ENCODE data around the gene USO1. TPM values are rescaled to one million over a fixed set of nuclear protein-coding genes. Genes with fewer than 3 reads are reported as not detected.

Gene USO1
- total and polyA plus RNA-seq, 9 of the 15 experiments (the other 6 are each of a cell fraction or from before 2014, with no cell fraction given), result 19.3 to 97.8 (median 48.5) TPM

DNA sequence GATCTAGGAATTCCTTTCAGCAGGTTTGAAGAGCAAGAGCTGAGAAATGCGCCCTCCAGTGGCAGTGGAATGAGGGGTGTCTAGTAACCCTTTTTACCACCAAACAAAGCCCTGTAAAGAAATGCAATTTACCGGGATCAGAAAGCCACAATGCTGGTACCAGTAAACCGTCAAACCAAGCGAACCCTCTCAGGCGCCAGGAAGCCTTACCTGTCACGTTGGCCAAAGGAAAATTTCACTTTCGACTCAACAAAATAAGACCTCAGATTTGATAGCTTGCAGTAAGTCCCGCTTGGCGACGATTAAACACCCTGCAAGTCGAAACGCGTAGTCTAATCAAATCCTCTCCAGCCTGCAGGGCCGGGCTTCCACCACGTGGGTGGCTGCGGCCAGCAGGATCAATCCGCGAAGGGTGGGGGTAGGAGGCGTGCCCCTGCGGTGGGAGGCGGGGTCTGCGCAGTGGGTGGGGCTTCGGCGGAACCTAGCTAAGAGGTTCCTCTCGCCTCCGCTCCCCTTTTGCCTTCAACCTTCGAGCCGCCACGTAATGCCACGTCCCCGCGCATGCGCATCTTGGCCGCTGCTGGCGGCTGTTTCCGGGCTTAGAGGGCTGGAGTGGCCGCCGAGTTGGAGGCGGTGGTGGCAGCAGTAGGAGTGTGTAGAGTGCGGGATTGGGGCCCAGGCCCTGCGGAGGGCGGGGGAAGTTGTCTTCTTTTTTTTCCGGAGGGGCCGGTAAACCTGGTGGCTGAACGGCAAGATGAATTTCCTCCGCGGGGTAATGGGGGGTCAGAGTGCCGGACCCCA lies at the start of gene USO1 (continued):
- TF ChIP-seq KLF10 (CRISPR knock-in tag; IDR thresholded peaks at IDR 0.05), result no peak
- no peak for TF ChIP-seq NR2F6 (CRISPR knock-in tag; IDR thresholded peaks at IDR 0.05)
- TF ChIP-seq COPS2 (conservative IDR thresholded peaks at IDR 0.05), result no peak
- TF ChIP-seq NCOA2 (IDR thresholded peaks at IDR 0.05; ENCODE audit: partially characterized antibody in 2 of 2), result no peak
- TF ChIP-seq, protein P1, sequence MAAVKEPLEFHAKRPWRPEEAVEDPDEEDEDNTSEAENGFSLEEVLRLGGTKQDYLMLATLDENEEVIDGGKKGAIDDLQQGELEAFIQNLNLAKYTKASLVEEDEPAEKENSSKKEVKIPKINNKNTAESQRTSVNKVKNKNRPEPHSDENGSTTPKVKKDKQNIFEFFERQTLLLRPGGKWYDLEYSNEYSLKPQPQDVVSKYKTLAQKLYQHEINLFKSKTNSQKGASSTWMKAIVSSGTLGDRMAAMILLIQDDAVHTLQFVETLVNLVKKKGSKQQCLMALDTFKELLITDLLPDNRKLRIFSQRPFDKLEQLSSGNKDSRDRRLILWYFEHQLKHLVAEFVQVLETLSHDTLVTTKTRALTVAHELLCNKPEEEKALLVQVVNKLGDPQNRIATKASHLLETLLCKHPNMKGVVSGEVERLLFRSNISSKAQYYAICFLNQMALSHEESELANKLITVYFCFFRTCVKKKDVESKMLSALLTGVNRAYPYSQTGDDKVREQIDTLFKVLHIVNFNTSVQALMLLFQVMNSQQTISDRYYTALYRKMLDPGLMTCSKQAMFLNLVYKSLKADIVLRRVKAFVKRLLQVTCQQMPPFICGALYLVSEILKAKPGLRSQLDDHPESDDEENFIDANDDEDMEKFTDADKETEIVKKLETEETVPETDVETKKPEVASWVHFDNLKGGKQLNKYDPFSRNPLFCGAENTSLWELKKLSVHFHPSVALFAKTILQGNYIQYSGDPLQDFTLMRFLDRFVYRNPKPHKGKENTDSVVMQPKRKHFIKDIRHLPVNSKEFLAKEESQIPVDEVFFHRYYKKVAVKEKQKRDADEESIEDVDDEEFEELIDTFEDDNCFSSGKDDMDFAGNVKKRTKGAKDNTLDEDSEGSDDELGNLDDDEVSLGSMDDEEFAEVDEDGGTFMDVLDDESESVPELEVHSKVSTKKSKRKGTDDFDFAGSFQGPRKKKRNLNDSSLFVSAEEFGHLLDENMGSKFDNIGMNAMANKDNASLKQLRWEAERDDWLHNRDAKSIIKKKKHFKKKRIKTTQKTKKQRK (IDR thresholded peaks at IDR 0.05; ENCODE audit: borderline replicate concordance, low read depth, low read length), result no peak
- TF ChIP-seq, protein P2, sequence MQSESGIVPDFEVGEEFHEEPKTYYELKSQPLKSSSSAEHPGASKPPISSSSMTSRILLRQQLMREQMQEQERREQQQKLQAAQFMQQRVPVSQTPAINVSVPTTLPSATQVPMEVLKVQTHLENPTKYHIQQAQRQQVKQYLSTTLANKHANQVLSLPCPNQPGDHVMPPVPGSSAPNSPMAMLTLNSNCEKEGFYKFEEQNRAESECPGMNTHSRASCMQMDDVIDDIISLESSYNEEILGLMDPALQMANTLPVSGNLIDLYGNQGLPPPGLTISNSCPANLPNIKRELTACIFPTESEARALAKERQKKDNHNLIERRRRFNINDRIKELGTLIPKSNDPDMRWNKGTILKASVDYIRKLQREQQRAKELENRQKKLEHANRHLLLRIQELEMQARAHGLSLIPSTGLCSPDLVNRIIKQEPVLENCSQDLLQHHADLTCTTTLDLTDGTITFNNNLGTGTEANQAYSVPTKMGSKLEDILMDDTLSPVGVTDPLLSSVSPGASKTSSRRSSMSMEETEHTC (IDR thresholded peaks at IDR 0.05), result no peak
- TF ChIP-seq ZNF668 (CRISPR knock-in tag; IDR thresholded peaks at IDR 0.05), result no peak
- no peak for TF ChIP-seq ZNF644 (tag; IDR thresholded peaks at IDR 0.05; ENCODE audit: low read depth)
- TF ChIP-seq, protein P3, sequence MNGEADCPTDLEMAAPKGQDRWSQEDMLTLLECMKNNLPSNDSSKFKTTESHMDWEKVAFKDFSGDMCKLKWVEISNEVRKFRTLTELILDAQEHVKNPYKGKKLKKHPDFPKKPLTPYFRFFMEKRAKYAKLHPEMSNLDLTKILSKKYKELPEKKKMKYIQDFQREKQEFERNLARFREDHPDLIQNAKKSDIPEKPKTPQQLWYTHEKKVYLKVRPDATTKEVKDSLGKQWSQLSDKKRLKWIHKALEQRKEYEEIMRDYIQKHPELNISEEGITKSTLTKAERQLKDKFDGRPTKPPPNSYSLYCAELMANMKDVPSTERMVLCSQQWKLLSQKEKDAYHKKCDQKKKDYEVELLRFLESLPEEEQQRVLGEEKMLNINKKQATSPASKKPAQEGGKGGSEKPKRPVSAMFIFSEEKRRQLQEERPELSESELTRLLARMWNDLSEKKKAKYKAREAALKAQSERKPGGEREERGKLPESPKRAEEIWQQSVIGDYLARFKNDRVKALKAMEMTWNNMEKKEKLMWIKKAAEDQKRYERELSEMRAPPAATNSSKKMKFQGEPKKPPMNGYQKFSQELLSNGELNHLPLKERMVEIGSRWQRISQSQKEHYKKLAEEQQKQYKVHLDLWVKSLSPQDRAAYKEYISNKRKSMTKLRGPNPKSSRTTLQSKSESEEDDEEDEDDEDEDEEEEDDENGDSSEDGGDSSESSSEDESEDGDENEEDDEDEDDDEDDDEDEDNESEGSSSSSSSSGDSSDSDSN (IDR thresholded peaks at IDR 0.05; ENCODE audit: borderline replicate concordance in 1 of 2, low read depth in 2 of 2, low read length in 2 of 2), result no peak
- TF ChIP-seq, protein P4, sequence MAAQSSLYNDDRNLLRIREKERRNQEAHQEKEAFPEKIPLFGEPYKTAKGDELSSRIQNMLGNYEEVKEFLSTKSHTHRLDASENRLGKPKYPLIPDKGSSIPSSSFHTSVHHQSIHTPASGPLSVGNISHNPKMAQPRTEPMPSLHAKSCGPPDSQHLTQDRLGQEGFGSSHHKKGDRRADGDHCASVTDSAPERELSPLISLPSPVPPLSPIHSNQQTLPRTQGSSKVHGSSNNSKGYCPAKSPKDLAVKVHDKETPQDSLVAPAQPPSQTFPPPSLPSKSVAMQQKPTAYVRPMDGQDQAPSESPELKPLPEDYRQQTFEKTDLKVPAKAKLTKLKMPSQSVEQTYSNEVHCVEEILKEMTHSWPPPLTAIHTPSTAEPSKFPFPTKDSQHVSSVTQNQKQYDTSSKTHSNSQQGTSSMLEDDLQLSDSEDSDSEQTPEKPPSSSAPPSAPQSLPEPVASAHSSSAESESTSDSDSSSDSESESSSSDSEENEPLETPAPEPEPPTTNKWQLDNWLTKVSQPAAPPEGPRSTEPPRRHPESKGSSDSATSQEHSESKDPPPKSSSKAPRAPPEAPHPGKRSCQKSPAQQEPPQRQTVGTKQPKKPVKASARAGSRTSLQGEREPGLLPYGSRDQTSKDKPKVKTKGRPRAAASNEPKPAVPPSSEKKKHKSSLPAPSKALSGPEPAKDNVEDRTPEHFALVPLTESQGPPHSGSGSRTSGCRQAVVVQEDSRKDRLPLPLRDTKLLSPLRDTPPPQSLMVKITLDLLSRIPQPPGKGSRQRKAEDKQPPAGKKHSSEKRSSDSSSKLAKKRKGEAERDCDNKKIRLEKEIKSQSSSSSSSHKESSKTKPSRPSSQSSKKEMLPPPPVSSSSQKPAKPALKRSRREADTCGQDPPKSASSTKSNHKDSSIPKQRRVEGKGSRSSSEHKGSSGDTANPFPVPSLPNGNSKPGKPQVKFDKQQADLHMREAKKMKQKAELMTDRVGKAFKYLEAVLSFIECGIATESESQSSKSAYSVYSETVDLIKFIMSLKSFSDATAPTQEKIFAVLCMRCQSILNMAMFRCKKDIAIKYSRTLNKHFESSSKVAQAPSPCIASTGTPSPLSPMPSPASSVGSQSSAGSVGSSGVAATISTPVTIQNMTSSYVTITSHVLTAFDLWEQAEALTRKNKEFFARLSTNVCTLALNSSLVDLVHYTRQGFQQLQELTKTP (IDR thresholded peaks at IDR 0.05; ENCODE audit: low read depth in 1 of 2, partially characterized antibody in 2 of 2), result peak; percentile 34 to 51
- TF ChIP-seq ZNF699 (CRISPR knock-in tag; IDR thresholded peaks at IDR 0.05; ENCODE audit: insufficient replicate concordance), result no peak
- TF ChIP-seq FOXA3 (CRISPR knock-in tag; conservative IDR thresholded peaks at IDR 0.05 in 1 of 2, IDR thresholded peaks at IDR 0.05 in 1 of 2), result no peak
